ENCODE data around the gene KANK4.

KANK4 gene

DNA sequence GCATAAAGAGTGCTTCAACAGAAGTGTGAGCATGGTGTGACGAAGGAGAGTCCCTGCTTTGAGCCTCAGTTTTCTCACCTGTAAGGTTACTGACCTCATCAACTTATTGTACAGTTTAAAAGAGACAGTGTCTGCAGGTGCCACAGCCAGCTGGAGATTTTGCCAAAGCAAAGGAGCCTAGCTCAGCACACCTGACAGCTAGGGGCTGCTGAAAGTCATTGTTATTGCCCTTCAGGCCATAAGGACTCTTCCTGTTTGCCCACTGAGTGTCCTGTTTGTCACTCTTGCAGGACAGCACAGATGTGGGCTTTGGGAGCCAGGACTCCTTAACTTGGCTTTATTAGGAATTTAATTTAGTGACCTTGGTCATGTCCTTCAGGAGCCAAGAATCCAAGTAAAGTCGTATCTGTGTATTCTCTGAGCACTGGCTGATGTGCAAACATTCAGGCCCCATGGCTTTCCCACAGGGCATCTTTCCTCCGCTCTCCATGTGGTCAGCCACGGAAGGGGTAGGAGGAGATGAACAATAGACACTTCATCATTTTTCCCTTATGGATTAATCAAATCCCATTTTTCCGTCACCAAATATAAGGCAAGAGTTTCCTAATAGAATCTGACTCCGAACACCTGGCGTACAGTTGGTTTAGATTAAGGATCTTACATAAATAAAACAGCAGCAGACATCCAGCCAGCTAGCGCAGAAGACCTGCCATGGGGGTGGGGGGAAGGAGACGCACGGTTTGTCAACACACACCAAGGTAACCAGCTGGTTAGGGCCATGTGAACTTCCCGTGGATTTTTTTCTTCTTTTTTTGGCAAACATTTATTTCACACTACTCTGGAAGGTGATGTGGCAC lies 43.1 kb upstream of the KANK4 start:
- H3K4me1 Mint-ChIP-seq: peaks cover 9% of the 10 kb centered on the region
- H3K36me3 Mint-ChIP-seq (ENCODE audit: low read depth): peaks cover 9% of the 10 kb centered on the region
- peaks cover 7% of the 10 kb centered on the region for H3K27me3 Mint-ChIP-seq (ENCODE audit: low read depth, poor library complexity)
- no peak for DNase-seq
- no peak overlapping the region for H3K27ac Mint-ChIP-seq
- TF ChIP-seq CTCF (IDR thresholded peaks at IDR 0.05): no peak
- peaks cover 13% of the 10 kb centered on the region for H3K9me3 Mint-ChIP-seq
- no peak overlapping the region for H3K4me3 Mint-ChIP-seq

DNA sequence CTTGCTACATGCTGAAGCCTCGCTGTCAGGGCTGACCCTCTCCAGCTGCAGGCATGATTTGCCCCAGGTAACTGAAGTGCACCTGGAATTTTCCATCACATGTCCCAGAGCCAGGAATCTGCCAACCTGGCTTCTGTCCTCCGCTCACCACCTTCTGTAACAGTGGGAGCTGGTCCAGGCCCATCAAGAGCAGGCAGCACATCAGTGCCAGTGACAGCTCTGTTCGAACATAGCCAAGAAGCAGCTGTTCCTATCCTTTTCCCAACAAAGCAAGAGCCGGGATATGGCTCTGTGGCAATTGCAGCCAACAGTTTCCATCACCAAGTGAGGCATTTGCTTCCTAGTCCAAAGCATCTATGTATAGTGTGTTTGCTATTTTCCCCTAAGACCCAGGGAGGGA lies 42.2 kb upstream of the KANK4 start:
- H3K4me3 Mint-ChIP-seq: no peak overlapping the region
- H3K27me3 Mint-ChIP-seq (ENCODE audit: low read depth, poor library complexity): peaks cover 8% of the 10 kb centered on the region
- no peak for DNase-seq
- no peak for TF ChIP-seq CTCF (IDR thresholded peaks at IDR 0.05)
- H3K9me3 Mint-ChIP-seq: peaks cover 8% of the 10 kb centered on the region
- H3K36me3 Mint-ChIP-seq (ENCODE audit: low read depth): peaks cover 4% of the 10 kb centered on the region
- H3K27ac Mint-ChIP-seq: no peak overlapping the region
- peaks cover 9% of the 10 kb centered on the region for H3K4me1 Mint-ChIP-seq

GRCh38 chr1:62358665-62359373 lies 39.6 kb upstream of the KANK4 start:
- H3K4me1 Mint-ChIP-seq: peaks cover 9% of the 10 kb centered on the region
- H3K27me3 Mint-ChIP-seq (ENCODE audit: low read depth, poor library complexity): peaks cover 8% of the 10 kb centered on the region
- no peak overlapping the region for H3K4me3 Mint-ChIP-seq
- H3K9me3 Mint-ChIP-seq: peaks cover 4% of the 10 kb centered on the region
- H3K27ac Mint-ChIP-seq: peak overlapping the region; percentile 46
- no peaks in the 10 kb centered on the region for H3K36me3 Mint-ChIP-seq (ENCODE audit: low read depth)
- no peak for DNase-seq
- TF ChIP-seq CTCF (IDR thresholded peaks at IDR 0.05): no peak

DNA sequence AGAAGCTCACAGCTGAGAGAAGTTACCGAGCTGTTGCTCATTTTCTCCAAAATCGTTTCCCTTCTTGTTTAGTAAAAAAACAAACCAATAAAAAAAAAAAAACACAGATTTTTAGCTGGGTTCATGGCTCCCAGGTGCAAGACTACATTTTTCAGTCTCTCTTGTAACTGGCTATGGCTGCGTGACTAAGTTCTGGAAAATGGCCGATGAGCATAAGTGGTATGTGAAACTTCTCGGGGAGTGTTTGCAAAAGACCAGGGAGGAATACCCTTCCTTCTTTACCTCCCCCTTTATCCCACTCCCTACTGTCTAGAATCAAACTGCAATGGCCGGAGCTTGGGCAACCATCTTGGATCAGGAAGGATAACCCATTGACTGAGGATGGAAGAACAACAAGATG lies 38.7 kb upstream of the KANK4 start:
- Mint-ChIP-seq H3K4me1 (peaks cover 9% of the 10 kb centered on the region), H3K4me3 (no peak overlapping the region)

DNA sequence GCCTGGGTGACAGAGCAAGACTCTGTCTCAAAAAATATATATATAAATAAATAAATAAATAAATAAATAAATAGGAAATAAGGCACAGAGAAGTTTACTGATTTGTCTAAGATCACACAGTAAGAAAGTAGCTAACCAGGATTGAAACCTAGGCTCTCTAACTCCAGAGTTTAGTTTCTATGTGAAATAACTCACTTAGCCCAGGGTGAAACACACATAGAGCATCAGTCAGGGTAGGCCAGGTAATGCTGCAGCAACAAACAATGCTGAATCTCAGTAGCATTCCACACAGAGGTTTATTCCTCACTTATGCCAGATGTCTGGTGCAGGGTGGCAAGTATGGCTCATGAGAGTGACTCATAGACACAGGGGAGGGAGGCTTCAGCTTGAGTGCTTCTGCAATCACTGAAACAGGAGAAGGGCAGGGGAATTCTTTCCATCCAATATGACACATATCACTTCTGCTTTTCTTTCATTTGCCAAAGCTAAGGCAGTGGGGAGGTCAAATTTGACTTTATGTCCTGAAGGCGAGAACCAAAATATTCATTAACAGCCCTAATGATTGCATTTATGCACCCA lies 37.1 kb upstream of the KANK4 start:
- Mint-ChIP-seq H3K36me3 (ENCODE audit: low read depth) (no peaks in the 10 kb centered on the region), H3K4me1 (peaks cover 9% of the 10 kb centered on the region), H3K4me3 (no peak overlapping the region), H3K9me3 (no peaks in the 10 kb centered on the region), H3K27ac (no peak overlapping the region), H3K27me3 (ENCODE audit: low read depth, poor library complexity) (peaks cover 5% of the 10 kb centered on the region)
- DNase-seq: no peak
- no peak for TF ChIP-seq CTCF (IDR thresholded peaks at IDR 0.05)

More for the DNA sequence above, 38.7 kb upstream of the KANK4 start:
- no peak overlapping the region for H3K27ac Mint-ChIP-seq
- no peak for TF ChIP-seq CTCF (IDR thresholded peaks at IDR 0.05)
- no peak for DNase-seq
- H3K27me3 Mint-ChIP-seq (ENCODE audit: low read depth, poor library complexity): peaks cover 8% of the 10 kb centered on the region
- H3K36me3 Mint-ChIP-seq (ENCODE audit: low read depth): no peaks in the 10 kb centered on the region
- no peaks in the 10 kb centered on the region for H3K9me3 Mint-ChIP-seq
